Measurements from ENCODE around the gene KCNQ4.

- TF ChIP-seq CTCF (IDR thresholded peaks at IDR 0.05) (no peak), POLR2AphosphoS5 (IDR thresholded peaks at IDR 0.05) (no peak), POLR2A (IDR thresholded peaks at IDR 0.05) (no peak)
Observed at GRCh38 chr1:40806731-40807695, 23.4 kb downstream of the KCNQ4 start.

Data from breast epithelium (tissue), 3 donors.